Measurements from ENCODE around the gene IFTAP.
"Not testable (repeated sequence)": the region's sequence is repeated elsewhere in the genome, so short reads cannot be mapped to it uniquely, and the experiment has no call there.

IFTAP gene

GRCh38 chr11:36594316-36594989, at the start of gene IFTAP:
TSS of gene IFTAP (plus strand) at chr11:36594502. CDS start at chr11:36610104, 15,602 bp downstream.
- peak; percentile 81 for DNase-seq (ENCODE audit: low read depth)

GRCh38 chr11:36550385-36551115, 43.8 kb upstream of the IFTAP start:
- no peak for DNase-seq (ENCODE audit: low read depth)

- not testable (repeated sequence) for DNase-seq (ENCODE audit: low read depth)
Observed at GRCh38 chr11:36557390-36557789, 36.9 kb upstream of the IFTAP start.

GRCh38 chr11:36557991-36558390, 36.3 kb upstream of the IFTAP start:
- no peak for DNase-seq (ENCODE audit: low read depth)

- no peak for DNase-seq (ENCODE audit: low read depth)
Observed at GRCh38 chr11:36558571-36559413, 35.5 kb upstream of the IFTAP start.

- DNase-seq (ENCODE audit: low read depth) = peak; percentile 26
Observed at GRCh38 chr11:36564376-36565030, 29.8 kb upstream of the IFTAP start.

- no peak for DNase-seq (ENCODE audit: low read depth)
Observed at GRCh38 chr11:36565031-36565610, 29.2 kb upstream of the IFTAP start.

- no peak for DNase-seq (ENCODE audit: low read depth)
Observed at GRCh38 chr11:36566407-36567053, 27.8 kb upstream of the IFTAP start.

GRCh38 chr11:36567694-36568093, 26.6 kb upstream of the IFTAP start, which contains the start of gene RAG1:
TSS of gene RAG1 (plus strand) at chr11:36568007. CDS start at chr11:36573305, 5,298 bp downstream.
- no peak for DNase-seq (ENCODE audit: low read depth)

GRCh38 chr11:36569095-36569494, 25.2 kb upstream of the IFTAP start:
- DNase-seq (ENCODE audit: low read depth) = no peak

- DNase-seq (ENCODE audit: low read depth) = no peak
Observed at GRCh38 chr11:36574486-36574885, 19.8 kb upstream of the IFTAP start.

GRCh38 chr11:36577373-36577772, 16.9 kb upstream of the IFTAP start:
- DNase-seq (ENCODE audit: low read depth) = no peak

- no peak for DNase-seq (ENCODE audit: low read depth)
Observed at GRCh38 chr11:36577859-36578258, 16.4 kb upstream of the IFTAP start.

GRCh38 chr11:36578458-36578857, 15.8 kb upstream of the IFTAP start:
- no peak for DNase-seq (ENCODE audit: low read depth)

- DNase-seq (ENCODE audit: low read depth) = no peak
Observed at GRCh38 chr11:36581536-36581935, 12.8 kb upstream of the IFTAP start.

GRCh38 chr11:36583667-36584066, 10.6 kb upstream of the IFTAP start:
- DNase-seq (ENCODE audit: low read depth) = no peak

- no peak for DNase-seq (ENCODE audit: low read depth)
Observed at GRCh38 chr11:36586543-36586942, 7.8 kb upstream of the IFTAP start.

- DNase-seq (ENCODE audit: low read depth) = no peak
Observed at GRCh38 chr11:36588099-36588498, 6.2 kb upstream of the IFTAP start.

GRCh38 chr11:36590513-36590912, 3.8 kb upstream of the IFTAP start:
- no peak for DNase-seq (ENCODE audit: low read depth)

GRCh38 chr11:36591433-36591832, 2.9 kb upstream of the IFTAP start:
- no peak for DNase-seq (ENCODE audit: low read depth)

- no peak for DNase-seq (ENCODE audit: low read depth)
Observed at GRCh38 chr11:36596880-36597279, 2.6 kb downstream of the IFTAP start.

Measured in GM04504 (cell line).